Hepatocyte (in vitro differentiated cells): ENCODE data around the gene OLFM1.

ENCODE experiments used
- EZH2 ChIP-seq: fragments of 200-600 bp; sonication (generic); IDR thresholded peaks from 2 replicates; pipeline ENCODE4 v1.6.1; 2016; ENCODE audit warnings: antibody characterized with exemption, mild to moderate bottlenecking, borderline replicate concordance
- EZH2phosphoT487 ChIP-seq: fragments of 200-600 bp; sonication (generic); IDR thresholded peaks from one replicate; pipeline ENCODE4 v1.6.1; 2018; ENCODE audit warnings: antibody characterized with exemption, mild to moderate bottlenecking, low read depth, moderate library complexity; ENCODE audit not compliant: unreplicated experiment, severe bottlenecking
- TF ChIP-seq, protein P1 (sequence below): fragments of 200-600 bp; sonication (generic); IDR thresholded peaks from 2 replicates; pipeline ENCODE4 v1.5.1; 2016; ENCODE audit warnings: antibody characterized with exemption, mild to moderate bottlenecking; ENCODE audit not compliant: poor library complexity

GRCh38 chr9:135127718-135128670 lies 40.5 kb downstream of the OLFM1 start:
- no peak for TF ChIP-seq EZH2phosphoT487
- TF ChIP-seq, protein P1, sequence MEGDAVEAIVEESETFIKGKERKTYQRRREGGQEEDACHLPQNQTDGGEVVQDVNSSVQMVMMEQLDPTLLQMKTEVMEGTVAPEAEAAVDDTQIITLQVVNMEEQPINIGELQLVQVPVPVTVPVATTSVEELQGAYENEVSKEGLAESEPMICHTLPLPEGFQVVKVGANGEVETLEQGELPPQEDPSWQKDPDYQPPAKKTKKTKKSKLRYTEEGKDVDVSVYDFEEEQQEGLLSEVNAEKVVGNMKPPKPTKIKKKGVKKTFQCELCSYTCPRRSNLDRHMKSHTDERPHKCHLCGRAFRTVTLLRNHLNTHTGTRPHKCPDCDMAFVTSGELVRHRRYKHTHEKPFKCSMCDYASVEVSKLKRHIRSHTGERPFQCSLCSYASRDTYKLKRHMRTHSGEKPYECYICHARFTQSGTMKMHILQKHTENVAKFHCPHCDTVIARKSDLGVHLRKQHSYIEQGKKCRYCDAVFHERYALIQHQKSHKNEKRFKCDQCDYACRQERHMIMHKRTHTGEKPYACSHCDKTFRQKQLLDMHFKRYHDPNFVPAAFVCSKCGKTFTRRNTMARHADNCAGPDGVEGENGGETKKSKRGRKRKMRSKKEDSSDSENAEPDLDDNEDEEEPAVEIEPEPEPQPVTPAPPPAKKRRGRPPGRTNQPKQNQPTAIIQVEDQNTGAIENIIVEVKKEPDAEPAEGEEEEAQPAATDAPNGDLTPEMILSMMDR = no peak
- TF ChIP-seq EZH2 = no peak
